ENCODE results near the gene TEP1. TPM values are rescaled to one million over a fixed set of nuclear protein-coding genes. Genes with fewer than 3 reads are reported as not detected.

TEP1 gene
- total and polyA plus RNA-seq, 2 of the 8 experiments (the other 6 are each of a cell fraction or from before 2014, with no cell fraction given) = 6.9 to 10.7 TPM

GRCh38 chr14:20329355-20329754 lies 83.9 kb downstream of the TEP1 start (continued):
- TF ChIP-seq CHD7 (IDR thresholded peaks at IDR 0.05; ENCODE audit: insufficient replicate concordance, low read length) (no peak), RAD21 (IDR thresholded peaks at IDR 0.05 in 1 of 2, conservative IDR thresholded peaks at IDR 0.05 in 1 of 2; ENCODE audit: low read depth in 2 of 2, low read length in 2 of 2) (no peak), SUZ12 (IDR thresholded peaks at IDR 0.05; ENCODE audit: low read length) (no peak), TCF12 (IDR thresholded peaks at IDR 0.05; ENCODE audit: low read depth, low read length) (no peak), RBBP5 (IDR thresholded peaks at IDR 0.05; ENCODE audit: borderline replicate concordance, low read depth, low read length) (no peak)
